ENCODE measurements around the gene HTT. TPM values are rescaled to one million over a fixed set of nuclear protein-coding genes. Genes with fewer than 3 reads are reported as not detected.
"Not testable (repeated sequence)": the region's sequence is repeated elsewhere in the genome, so short reads cannot be mapped to it uniquely, and the experiment has no call there.

The HTT gene
- total RNA-seq, 4 donors from 2014 or later, result 31.1 to 48.6 (median 43.0) TPM

DNA sequence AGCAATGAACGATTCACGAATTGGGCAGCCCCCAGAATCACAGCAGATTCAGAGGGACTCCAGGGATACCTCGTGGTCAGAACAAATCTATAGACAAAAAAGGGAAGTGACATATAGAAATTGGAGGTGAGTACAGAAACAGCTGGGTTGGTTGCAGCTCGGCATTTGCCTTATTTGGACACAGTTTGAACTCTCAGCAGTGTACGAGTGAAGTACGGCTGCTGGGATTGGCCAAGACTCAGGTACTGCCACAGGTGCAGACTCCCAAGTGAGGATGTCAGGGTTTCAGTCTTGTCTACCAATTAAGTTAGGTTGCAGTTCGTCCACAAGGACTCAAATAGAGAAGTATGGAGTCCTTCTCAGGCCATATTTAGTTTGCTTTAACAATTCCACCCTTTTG is 28.3 kb upstream of the HTT start:
- WGBS, 2 donors (ENCODE audit: low coverage in 1 of 2), result 65 to 73% methylated on average over 5 of the region's 7 CpGs
- no peaks in the 10 kb centered on the region for H3K9me3 ChIP-seq
- no peak overlapping the region for H3K27ac ChIP-seq
- peaks cover 11% of the 10 kb centered on the region for H3K27me3 ChIP-seq
- peaks cover 0 to 23% (median 3%) of the 10 kb centered on the region in 3 donors for H3K4me1 ChIP-seq
- H3K36me3 ChIP-seq, result no peaks in the 10 kb centered on the region
- no peak for TF ChIP-seq EP300 (IDR thresholded peaks at IDR 0.05)
- TF ChIP-seq POLR2AphosphoS5 (IDR thresholded peaks at IDR 0.05), result no peak
- no peak for ATAC-seq
- no peak overlapping the region for H3K4me3 ChIP-seq

- peaks cover 0 to 18% (median 3%) of the 10 kb centered on the region in 3 donors for H3K4me1 ChIP-seq
- no peak overlapping the region for H3K27ac ChIP-seq
- no peak for ATAC-seq
- H3K4me3 ChIP-seq, result no peak overlapping the region
- TF ChIP-seq EP300 (IDR thresholded peaks at IDR 0.05), result no peak
- no peak for TF ChIP-seq POLR2AphosphoS5 (IDR thresholded peaks at IDR 0.05)
- no peak for TF ChIP-seq POLR2A (IDR thresholded peaks at IDR 0.05)
- TF ChIP-seq CTCF (IDR thresholded peaks at IDR 0.05), result no peak
- H3K9me3 ChIP-seq, result no peaks in the 10 kb centered on the region
- WGBS, 2 donors (ENCODE audit: low coverage in 1 of 2), result 73 to 83% methylated on average over 2 to 4 of the region's 4 CpGs
- peaks cover 6% of the 10 kb centered on the region for H3K27me3 ChIP-seq
- H3K36me3 ChIP-seq, result no peaks in the 10 kb centered on the region
Measured at GRCh38 chr4:3046623-3047022, 27.9 kb upstream of the HTT start.

- Histone ChIP-seq H3K9me3 (no peaks in the 10 kb centered on the region), H3K4me3 (peak overlapping the region in 1 of 2 donors; percentile 35), H3K4me1 (peaks cover 0 to 9% (median 0%) of the 10 kb centered on the region in 3 donors), H3K36me3 (no peaks in the 10 kb centered on the region), H3K27me3 (no peaks in the 10 kb centered on the region), H3K27ac (no peak overlapping the region)
- TF ChIP-seq CTCF (IDR thresholded peaks at IDR 0.05) (peak; percentile 57 to 73 (median 65)), EP300 (IDR thresholded peaks at IDR 0.05) (no peak), POLR2A (IDR thresholded peaks at IDR 0.05) (no peak)
- 28 to 56% methylated on average over 4 to 13 of the region's 20 CpGs for WGBS, 2 donors (ENCODE audit: low coverage in 1 of 2)
- peak; percentile 67 for ATAC-seq
Measured at GRCh38 chr4:3047464-3048286, 26.8 kb upstream of the HTT start.

GRCh38 chr4:3051141-3051897 is 23.2 kb upstream of the HTT start:
- H3K4me3 ChIP-seq, H3K4me1 ChIP-seq, ATAC-seq, H3K9me3 ChIP-seq, H3K36me3 ChIP-seq, H3K27ac ChIP-seq, H3K27me3 ChIP-seq: not testable (repeated sequence)
- 60 to 77% methylated on average over 1 to 7 of the region's 12 CpGs for WGBS, 2 donors (ENCODE audit: low coverage in 1 of 2)

DNA sequence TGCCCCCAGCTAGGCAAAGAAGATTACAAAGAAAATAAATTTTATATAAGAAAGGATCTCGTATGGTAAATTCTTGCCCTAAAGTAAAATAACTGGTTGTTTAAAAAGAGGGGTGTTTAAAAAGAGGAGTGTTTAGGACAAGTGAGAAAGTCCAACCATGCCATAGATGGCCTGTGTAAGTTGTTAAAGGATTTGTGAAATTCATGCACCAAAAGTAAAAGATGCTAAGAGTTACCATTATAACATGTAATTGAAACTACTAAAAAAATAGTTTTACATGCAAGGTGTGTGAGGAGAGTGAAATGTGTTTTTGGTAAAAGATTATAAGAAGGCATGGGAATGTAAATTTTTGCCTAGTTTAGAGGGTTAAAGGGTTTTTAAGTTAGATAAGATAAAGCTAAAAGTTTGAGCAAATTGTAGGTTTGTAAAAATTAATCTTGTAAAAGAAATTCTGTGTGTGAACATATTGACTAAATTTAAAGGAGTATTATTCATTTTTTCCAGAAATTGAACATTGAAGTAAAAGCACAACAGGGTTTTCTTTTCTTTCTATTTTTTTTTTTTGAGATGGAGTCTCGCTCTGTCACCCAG is 20.2 kb upstream of the HTT start:
- no peaks in the 10 kb centered on the region for H3K36me3 ChIP-seq
- no peak for ATAC-seq
- H3K27ac ChIP-seq, result no peak overlapping the region
- WGBS, 2 donors (ENCODE audit: low coverage in 1 of 2), result 90 to 95% methylated on average over 2 of the region's 2 CpGs
- H3K4me3 ChIP-seq, result no peak overlapping the region
- no peaks in the 10 kb centered on the region for H3K27me3 ChIP-seq
- peaks cover 0 to 15% (median 0%) of the 10 kb centered on the region in 3 donors for H3K9me3 ChIP-seq
- TF ChIP-seq POLR2A (IDR thresholded peaks at IDR 0.05) (no peak), EP300 (IDR thresholded peaks at IDR 0.05) (no peak), POLR2AphosphoS5 (IDR thresholded peaks at IDR 0.05) (no peak), CTCF (IDR thresholded peaks at IDR 0.05) (no peak)
- H3K4me1 ChIP-seq, result no peaks in the 10 kb centered on the region
